Retinal pigment epithelial cell (primary cell): ENCODE measurements around the gene OGT.
"Not testable (repeated sequence)": the region's sequence is repeated elsewhere in the genome, so short reads cannot be mapped to it uniquely, and the experiment has no call there.

ENCODE experiments used
- DNase-seq: peaks from one replicate; pipeline ENCODE4 v3.0.0-alpha.2; 2010; ENCODE audit warnings: low read depth
- H3K4me3 ChIP-seq: 2 replicates; pipeline ENCODE4 v1.5.1; 2011; ENCODE audit warnings: mild to moderate bottlenecking, low read length, control low read depth, moderate library complexity
- TF ChIP-seq, protein P1 (sequence below): conservative IDR thresholded peaks from 2 replicates; pipeline ENCODE4 v1.5.1; 2011; ENCODE audit warnings: low read depth, low read length, control low read depth, inconsistent platforms

OGT gene

DNA sequence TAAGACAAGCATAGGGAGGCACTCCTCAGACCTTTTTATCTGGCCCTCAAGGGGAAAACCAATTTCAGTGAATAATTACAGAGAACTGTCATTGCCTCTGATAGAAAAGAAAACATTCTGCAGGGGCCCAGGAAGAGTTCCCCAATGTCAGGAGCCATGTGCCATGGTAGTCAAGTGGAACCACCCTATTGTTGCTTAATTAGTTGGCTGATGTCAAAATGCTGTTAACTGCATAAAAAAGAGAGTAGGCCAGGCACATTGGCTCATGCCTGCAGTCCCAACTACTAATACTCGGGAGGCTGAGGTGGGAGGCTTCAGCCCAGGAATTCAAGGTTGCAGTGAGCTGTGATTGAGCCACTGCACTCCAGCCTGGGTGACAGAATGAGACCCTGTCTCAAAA lies 28.6 kb upstream of the OGT start:
- no peak for DNase-seq
- no peak overlapping the region for H3K4me3 ChIP-seq
- TF ChIP-seq, protein P1, sequence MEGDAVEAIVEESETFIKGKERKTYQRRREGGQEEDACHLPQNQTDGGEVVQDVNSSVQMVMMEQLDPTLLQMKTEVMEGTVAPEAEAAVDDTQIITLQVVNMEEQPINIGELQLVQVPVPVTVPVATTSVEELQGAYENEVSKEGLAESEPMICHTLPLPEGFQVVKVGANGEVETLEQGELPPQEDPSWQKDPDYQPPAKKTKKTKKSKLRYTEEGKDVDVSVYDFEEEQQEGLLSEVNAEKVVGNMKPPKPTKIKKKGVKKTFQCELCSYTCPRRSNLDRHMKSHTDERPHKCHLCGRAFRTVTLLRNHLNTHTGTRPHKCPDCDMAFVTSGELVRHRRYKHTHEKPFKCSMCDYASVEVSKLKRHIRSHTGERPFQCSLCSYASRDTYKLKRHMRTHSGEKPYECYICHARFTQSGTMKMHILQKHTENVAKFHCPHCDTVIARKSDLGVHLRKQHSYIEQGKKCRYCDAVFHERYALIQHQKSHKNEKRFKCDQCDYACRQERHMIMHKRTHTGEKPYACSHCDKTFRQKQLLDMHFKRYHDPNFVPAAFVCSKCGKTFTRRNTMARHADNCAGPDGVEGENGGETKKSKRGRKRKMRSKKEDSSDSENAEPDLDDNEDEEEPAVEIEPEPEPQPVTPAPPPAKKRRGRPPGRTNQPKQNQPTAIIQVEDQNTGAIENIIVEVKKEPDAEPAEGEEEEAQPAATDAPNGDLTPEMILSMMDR = no peak

DNA sequence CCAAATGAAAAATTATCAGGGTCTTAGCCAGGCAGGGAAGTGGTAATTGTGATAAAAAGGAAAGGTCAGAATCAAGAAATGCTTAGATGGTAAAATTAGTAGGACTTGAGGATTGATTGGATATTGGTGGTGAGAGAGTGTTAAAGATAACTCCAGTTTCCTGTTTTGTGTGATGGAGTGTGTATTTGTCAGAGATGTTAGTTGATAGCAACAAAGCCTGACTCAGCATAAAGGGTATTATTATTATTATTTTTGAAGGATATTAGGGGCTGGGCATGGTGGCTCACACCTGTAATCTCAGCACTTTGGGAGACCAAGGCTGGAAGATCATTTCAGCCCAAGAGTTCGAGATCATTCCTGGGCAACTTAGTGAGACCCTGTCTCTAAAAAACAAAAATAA lies 23.6 kb upstream of the OGT start:
- TF ChIP-seq, protein P1 = no peak

DNA sequence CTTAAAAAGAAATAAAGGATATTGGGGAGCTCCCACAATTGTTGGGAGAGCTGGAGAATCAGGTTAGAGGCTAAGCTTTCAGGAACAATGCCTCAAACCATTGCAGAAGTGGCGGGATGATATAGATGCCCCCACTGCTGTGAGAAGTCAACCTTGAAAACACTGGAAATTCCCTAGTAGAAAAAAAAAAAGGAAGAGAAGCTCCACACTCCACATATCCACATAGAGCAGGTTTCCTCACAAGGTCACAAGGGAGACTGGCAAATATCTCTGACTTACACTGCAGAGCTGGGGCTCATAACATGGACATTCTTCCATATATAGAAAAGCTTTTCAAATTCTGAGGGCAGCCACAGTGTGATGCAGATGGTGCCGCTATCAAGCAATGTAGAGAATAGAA lies 22.7 kb upstream of the OGT start:
- TF ChIP-seq, protein P1 = no peak
- DNase-seq = no peak
- no peak overlapping the region for H3K4me3 ChIP-seq

More for the DNA sequence above, 23.6 kb upstream of the OGT start:
- H3K4me3 ChIP-seq = no peak overlapping the region
- DNase-seq = no peak

DNA sequence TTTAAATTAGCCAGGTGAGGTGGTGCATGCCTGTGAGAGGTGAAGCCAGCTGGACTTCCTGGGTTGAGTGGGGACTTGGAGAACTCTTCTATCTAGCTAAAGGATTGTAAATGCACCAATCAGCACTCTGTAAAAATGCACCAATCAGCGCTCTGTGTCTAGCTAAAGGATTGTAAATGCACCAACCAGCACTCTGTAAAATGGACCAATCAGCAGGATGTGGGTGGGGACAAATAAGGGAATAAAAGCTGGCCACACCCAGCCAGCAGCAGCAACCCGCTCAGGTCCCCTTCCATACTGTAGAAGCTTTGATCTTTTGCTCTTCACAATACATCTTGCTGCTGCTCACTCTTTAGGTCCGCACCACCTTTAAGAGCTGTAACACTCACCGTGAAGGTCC lies 19.2 kb upstream of the OGT start:
- not testable (repeated sequence) for H3K4me3 ChIP-seq, DNase-seq

DNA sequence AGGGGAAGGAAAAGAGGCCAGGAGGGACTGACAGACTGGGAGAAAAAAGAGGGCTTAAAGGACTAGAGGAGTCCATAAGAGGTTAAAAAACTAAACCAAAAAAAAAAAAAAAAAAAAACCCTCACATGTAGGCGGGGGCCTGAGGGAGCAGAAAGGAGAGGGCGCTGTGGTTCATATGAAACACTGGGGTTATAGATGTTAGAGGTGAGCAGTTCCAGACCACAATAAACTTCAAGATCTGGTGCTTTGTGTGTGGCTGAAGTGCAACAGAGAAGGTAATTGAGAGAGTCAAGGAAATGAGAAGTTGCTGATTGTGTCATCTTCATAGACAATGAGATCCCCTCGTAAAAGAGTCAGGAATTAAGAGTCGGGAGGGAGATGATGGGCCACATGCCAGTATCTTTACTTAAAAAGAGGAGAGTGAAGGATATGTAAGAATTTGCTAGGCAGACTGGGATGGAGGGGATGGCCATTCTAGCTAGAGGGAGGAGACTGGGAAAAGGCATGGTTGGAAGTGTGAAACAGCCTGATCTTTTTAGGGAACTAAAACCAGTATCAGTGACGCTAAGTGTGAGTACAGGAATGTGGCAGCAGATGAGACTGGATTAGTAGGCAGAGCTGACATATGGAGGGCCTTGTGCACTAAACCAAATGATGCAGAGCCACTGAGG lies 18.4 kb upstream of the OGT start:
- DNase-seq = no peak
- no peak overlapping the region for H3K4me3 ChIP-seq
- TF ChIP-seq, protein P1 = no peak

DNA sequence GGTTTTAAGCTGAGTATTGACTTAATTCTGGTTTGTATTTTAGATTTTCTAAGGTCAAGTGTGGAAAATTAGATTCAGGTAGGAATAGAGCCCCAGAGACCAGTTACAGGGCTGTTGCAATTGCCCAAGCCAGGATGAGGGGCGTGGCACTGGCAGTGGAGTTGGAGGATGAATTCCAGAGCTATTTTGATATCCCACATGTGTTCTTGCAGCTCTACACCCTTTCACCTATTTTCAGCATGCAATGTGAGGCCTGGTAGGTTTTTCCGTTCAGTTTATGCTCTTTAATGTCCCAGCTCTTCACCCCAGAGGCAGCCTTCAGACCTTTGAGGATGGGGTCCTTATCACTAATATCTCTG lies 17.9 kb upstream of the OGT start:
- no peak for DNase-seq
- no peak overlapping the region for H3K4me3 ChIP-seq
- TF ChIP-seq, protein P1 = no peak

DNA sequence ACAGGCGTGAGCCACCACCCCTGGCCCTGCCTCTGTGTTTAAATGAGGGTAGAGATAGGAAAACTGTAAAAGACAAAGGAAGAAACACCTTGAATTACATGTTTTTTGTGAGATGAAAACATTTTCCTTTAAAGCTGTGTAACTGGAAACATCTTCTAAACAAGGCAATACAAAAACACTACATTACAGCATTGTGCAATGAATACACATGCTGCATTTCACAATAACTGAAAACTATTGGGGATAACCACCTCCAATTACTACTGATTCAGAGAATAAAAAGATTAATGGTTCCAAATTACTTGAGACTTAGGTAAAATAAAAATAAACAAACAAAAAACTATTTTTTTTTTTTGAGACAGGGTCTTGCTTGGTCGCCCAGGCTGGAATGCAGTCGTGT lies 7.6 kb upstream of the OGT start:
- TF ChIP-seq, protein P1 = no peak
- H3K4me3 ChIP-seq = no peak overlapping the region
- no peak for DNase-seq
